Activated CD8-positive, alpha-beta memory T cell treated with anti-CD3 and anti-CD28 coated beads, Interleukin-2, amount 10 ng/mL, durations not matched to agents 7 days and 5 days (primary cell): ENCODE results near the gene HAND1. TPM values are rescaled to one million over a fixed set of nuclear protein-coding genes. Genes with fewer than 3 reads are reported as not detected.

Experiments used
- ATAC-seq: fragments of 150-1000 bp; cut with Tn5 transposase; one replicate; pipeline ENCODE4 v1.10.0; 2021; ENCODE audit warnings: moderate library complexity
- CTCF ChIA-PET: fragments of 350-600 bp; sonication (Branson Sonifier 250); formaldehyde crosslinking; loops from one replicate; lab custom pipeline; 2021; ENCODE audit warnings: antibody characterized with exemption; lab: Charles Lee
- DNase-seq: peaks from one replicate; pipeline ENCODE4 v3.0.0-alpha.2; 2020
- H3K27ac Mint-ChIP-seq: one replicate; pipeline ENCODE4 v1.8.0; 2021; ENCODE audit warnings: mild to moderate bottlenecking, mixed read lengths
- H3K27me3 Mint-ChIP-seq: one replicate; pipeline ENCODE4 v1.8.0; 2021; ENCODE audit warnings: mixed read lengths
- H3K36me3 Mint-ChIP-seq: one replicate; pipeline ENCODE4 v1.8.0; 2021; ENCODE audit warnings: mild to moderate bottlenecking, mixed read lengths
- H3K4me1 Mint-ChIP-seq: one replicate; pipeline ENCODE4 v1.8.0; 2021; ENCODE audit warnings: mixed read lengths
- H3K4me3 Mint-ChIP-seq: one replicate; pipeline ENCODE4 v1.8.0; 2021; ENCODE audit warnings: mild to moderate bottlenecking, moderate library complexity, mixed read lengths
- H3K9me3 Mint-ChIP-seq: one replicate; pipeline ENCODE4 v1.8.0; 2022; ENCODE audit warnings: low read depth, mixed read lengths
- total RNA-seq, 2 experiments: library from RNA; stranded (reverse); gene quantifications; one replicate each; pipeline ENCODE4 v1.2.3, GENCODE V29; 2021

The HAND1 gene
- total RNA-seq, 2 experiments from 2014 or later: not detected

DNA sequence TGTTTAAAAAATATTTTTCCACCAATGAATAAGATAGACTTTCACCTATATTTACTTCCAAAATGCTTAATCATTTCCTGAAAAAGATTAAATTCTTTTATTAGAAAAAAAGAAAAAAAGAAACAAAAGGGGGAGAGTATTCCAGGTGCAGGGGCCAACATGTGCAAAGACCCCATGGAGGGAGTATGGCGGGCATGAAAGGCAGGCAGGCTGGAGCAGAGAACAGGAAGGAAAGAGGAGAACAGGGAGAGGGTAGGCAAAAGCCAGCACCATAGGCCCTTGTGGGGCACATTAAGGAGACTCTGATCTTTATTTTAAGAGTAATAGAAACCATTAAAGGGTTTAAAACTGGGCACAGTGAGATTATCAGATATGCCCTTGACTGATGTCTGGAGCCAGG, 48.7 kb downstream of the HAND1 start:
- peaks cover 23% of the 10 kb centered on the region for H3K36me3 Mint-ChIP-seq
- H3K4me1 Mint-ChIP-seq: peaks cover 4% of the 10 kb centered on the region
- H3K27me3 Mint-ChIP-seq: no peaks in the 10 kb centered on the region
- DNase-seq (no peak), ATAC-seq (no peak)
- H3K9me3 Mint-ChIP-seq: no peaks in the 10 kb centered on the region
- H3K27ac Mint-ChIP-seq: no peak overlapping the region
- no peak overlapping the region for H3K4me3 Mint-ChIP-seq
- CTCF ChIA-PET: no interaction called here

DNA sequence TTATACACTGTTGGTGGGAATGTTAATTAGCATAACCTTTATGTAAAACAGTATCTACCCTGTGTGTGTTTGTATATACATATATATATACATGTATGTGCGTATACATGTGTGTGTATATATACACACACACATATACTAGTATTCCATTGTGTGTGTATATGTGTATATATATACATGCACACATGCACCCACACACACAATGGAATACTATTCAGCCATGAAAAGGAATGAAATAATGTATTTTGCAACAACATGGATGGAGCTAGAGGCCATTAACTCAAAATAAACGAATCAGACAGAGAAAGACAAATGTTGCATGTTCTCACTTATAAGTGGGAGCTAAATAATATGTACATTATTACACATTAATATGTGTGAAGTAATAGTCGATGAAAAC, 49.8 kb downstream of the HAND1 start:
- ATAC-seq: no peak
- Mint-ChIP-seq H3K4me1 (peaks cover 6% of the 10 kb centered on the region), H3K27ac (no peak overlapping the region), H3K4me3 (no peak overlapping the region), H3K36me3 (peaks cover 25% of the 10 kb centered on the region), H3K27me3 (no peaks in the 10 kb centered on the region), H3K9me3 (no peaks in the 10 kb centered on the region)
- CTCF ChIA-PET: no interaction called here
- DNase-seq: no peak

Other genes starting within 250 kb of the HAND1 start
- 10 to 100 TPM; 40.3 to 42.7 TPM for gene SAP30L, start 32.2 kb downstream of the HAND1 start, total RNA-seq